ENCODE measurements around the gene TEF.

TEF gene

DNA sequence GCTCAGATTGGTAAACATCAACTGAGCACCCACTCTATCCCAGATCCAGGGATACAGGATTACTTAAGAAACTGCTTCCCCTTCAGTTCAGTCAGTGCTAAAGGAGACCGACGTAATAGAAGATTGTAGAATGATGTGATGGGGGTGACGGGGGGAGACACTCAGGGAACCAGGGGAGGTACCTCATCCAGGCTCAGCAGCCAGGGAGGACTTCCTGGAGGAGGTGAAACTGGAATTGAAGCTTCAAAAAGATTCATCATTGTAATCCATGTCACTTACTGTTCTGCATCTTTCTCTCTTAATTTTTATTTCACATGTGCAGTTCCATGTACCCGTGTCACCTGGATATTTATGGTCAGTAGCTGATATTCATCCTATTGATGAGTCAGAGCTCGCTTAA lies 19.1 kb upstream of the TEF start:
- TF ChIP-seq CTCF (IDR thresholded peaks at IDR 0.05) = no peak
- no peak overlapping the region for H3K27ac ChIP-seq

- TF ChIP-seq ZFX (IDR thresholded peaks at IDR 0.05; ENCODE audit: borderline replicate concordance) (no peak), CTCF (IDR thresholded peaks at IDR 0.05) (no peak)
- H3K27ac ChIP-seq = peak overlapping the region; percentile 66; the same call in 1 of the 2 replicates
Measured at GRCh38 chr22:41364233-41364632, 17.5 kb upstream of the TEF start.

DNA sequence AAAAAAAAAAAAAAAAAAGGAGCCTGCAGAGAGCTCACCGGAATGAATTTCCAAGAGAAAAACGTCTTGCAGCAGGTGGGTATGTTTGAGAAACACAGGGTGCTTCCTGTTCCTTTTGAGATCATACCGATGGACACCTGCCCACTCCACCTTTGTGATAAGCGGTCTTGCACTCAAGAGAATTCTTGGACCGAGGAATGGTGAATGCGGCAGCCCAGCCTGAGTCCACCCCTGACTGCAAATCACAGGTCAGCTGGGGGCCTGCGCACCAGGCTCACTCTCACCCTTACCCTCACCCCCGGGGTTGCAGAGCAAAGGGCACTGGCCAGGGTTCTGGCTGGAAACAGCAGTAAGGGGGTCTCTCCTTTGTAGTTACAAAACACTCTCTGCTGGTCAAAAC lies 16.8 kb upstream of the TEF start:
- peak overlapping the region; percentile 66 for H3K27ac ChIP-seq
- TF ChIP-seq ZFX (IDR thresholded peaks at IDR 0.05; ENCODE audit: borderline replicate concordance) (no peak), CTCF (IDR thresholded peaks at IDR 0.05) (no peak)

DNA sequence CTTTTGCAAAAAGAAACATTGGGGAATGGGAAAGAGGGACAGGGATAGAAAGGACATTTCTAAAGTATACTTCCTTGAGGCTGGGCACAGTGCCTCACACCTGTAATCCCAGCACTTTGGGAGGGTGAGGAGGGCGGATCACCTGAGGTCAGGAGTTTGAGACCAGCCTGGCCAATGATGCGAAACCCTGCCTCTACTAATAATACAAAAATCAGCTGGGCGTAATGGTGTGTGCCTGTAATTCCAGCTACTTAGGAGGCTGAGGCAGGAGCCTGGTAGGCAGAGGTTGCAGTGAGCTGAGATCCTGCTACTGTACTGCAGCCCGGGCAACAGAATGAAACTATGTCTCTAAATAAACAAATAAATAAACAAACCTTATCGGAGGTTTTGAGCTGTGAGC lies 16.3 kb upstream of the TEF start:
- peak overlapping the region; percentile 66 for H3K27ac ChIP-seq
- TF ChIP-seq CTCF (IDR thresholded peaks at IDR 0.05) (no peak), ZFX (IDR thresholded peaks at IDR 0.05; ENCODE audit: borderline replicate concordance) (no peak)

DNA sequence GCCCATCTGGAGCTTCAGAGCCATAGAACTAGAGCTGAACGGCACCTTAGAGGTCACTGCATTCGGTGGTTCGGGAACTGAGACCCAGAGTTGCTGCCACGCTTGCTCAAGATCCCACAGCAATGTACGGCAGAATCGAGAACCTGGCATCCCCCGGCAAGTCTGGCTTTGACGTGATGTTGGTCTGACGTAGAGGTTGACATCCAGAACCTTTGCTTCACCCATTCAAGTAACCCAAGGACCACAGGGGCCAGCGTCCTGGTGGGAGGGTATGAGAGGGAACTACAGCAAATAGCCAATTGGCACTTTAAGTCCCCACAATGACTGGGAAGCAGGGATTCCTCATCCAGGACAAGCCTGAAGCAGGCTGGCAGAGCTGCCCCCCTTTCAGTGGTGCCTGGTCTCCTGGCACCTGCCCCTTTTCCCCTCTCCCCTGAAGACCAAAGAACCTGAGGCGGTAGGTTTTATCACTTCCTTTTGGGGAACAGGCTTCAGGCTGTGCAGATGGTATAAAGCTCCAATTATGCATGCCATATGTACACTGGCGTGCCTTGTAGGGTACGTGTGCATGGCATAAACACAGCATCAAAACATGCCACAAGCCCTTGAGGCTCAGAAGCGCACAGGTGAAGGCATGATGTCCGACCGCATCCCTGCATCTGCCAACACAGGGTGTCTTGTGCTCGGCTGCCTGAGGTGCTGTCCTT lies 15.3 kb upstream of the TEF start:
- peak overlapping the region; percentile 66 for H3K27ac ChIP-seq
- TF ChIP-seq CTCF (IDR thresholded peaks at IDR 0.05) (no peak), ZFX (IDR thresholded peaks at IDR 0.05; ENCODE audit: borderline replicate concordance) (no peak)

GRCh38 chr22:41367039-41367679 lies 14.6 kb upstream of the TEF start:
- peak; percentile 30 for TF ChIP-seq CTCF (IDR thresholded peaks at IDR 0.05)
- TF ChIP-seq ZFX (IDR thresholded peaks at IDR 0.05; ENCODE audit: borderline replicate concordance) = no peak
- peak overlapping the region; percentile 66 for H3K27ac ChIP-seq

Measured in 22Rv1 (cell line).